ENCODE results near the gene PRKAR1B.
A peak's percentile ranks its signal among the peaks of the same experiment; 100 is the strongest.
"Not testable (repeated sequence)": the region's sequence is repeated elsewhere in the genome, so short reads cannot be mapped to it uniquely, and the experiment has no call there.

PRKAR1B gene

GRCh38 chr7:556837-557557 lies 170.1 kb downstream of the PRKAR1B start:
- no peak for DNase-seq (ENCODE audit: low read depth, low spot score)

- DNase-seq (ENCODE audit: low read depth, low spot score), result no peak
Measured at GRCh38 chr7:556291-556826, 170.7 kb downstream of the PRKAR1B start.

- DNase-seq (ENCODE audit: low read depth, low spot score), result no peak
Measured at GRCh38 chr7:555551-556160, 171.4 kb downstream of the PRKAR1B start.

- DNase-seq (ENCODE audit: low read depth, low spot score), result no peak
Measured at GRCh38 chr7:553636-554111, 173.4 kb downstream of the PRKAR1B start.

- DNase-seq (ENCODE audit: low read depth, low spot score), result peak; percentile 69
Measured at GRCh38 chr7:552868-553635, 174.0 kb downstream of the PRKAR1B start.

- DNase-seq (ENCODE audit: low read depth, low spot score), result not testable (repeated sequence)
Measured at GRCh38 chr7:552151-552867, 174.8 kb downstream of the PRKAR1B start.

- not testable (repeated sequence) for DNase-seq (ENCODE audit: low read depth, low spot score)
Measured at GRCh38 chr7:551615-551970, 175.5 kb downstream of the PRKAR1B start.

GRCh38 chr7:550881-551614 lies 176.0 kb downstream of the PRKAR1B start:
- no peak for DNase-seq (ENCODE audit: low read depth, low spot score)

GRCh38 chr7:549891-550625 lies 177.0 kb downstream of the PRKAR1B start:
- no peak for DNase-seq (ENCODE audit: low read depth, low spot score)

- DNase-seq (ENCODE audit: low read depth, low spot score), result no peak
Measured at GRCh38 chr7:549066-549890, 177.8 kb downstream of the PRKAR1B start.

- DNase-seq (ENCODE audit: low read depth, low spot score), result no peak
Measured at GRCh38 chr7:548401-548800, 178.7 kb downstream of the PRKAR1B start.

- no peak for DNase-seq (ENCODE audit: low read depth, low spot score)
Measured at GRCh38 chr7:545470-545869, 181.6 kb downstream of the PRKAR1B start.

- no peak for DNase-seq (ENCODE audit: low read depth, low spot score)
Measured at GRCh38 chr7:544338-545221, 182.5 kb downstream of the PRKAR1B start.

- DNase-seq (ENCODE audit: low read depth, low spot score), result no peak
Measured at GRCh38 chr7:543501-544337, 183.4 kb downstream of the PRKAR1B start.

- peak; percentile 66 for DNase-seq (ENCODE audit: low read depth, low spot score)
Measured at GRCh38 chr7:542713-543500, 184.2 kb downstream of the PRKAR1B start.

- DNase-seq (ENCODE audit: low read depth, low spot score), result no peak
Measured at GRCh38 chr7:542131-542712, 184.9 kb downstream of the PRKAR1B start.
